Heart left ventricle (tissue), 13 donors: ENCODE data around the gene SH3PXD2A.

ENCODE experiments used
- CTCF ChIP-seq, 12 donors: fragments of 200-600 bp; sonication (generic) in 4 of 12; IDR thresholded peaks; one replicate each; pipeline versions ENCODE4 v1.5.0 to v1.8.0; 2018 to 2022; ENCODE audit warnings: antibody characterized with exemption in 12 of 12, mild to moderate bottlenecking in 5 of 12
- POLR2A ChIP-seq, 2 donors: fragments of 450-650 bp; IDR thresholded peaks; one replicate each; pipeline ENCODE4 v1.6.1; 2017; ENCODE audit warnings: antibody characterized with exemption in 2 of 2, mild to moderate bottlenecking in 2 of 2, moderate library complexity in 2 of 2
- donor health status: ischemic (EF 13 %, LVEDD 7.1; RV severe dilation, severe dysfunction).
- donor health status: DM: no; HTN: yes; CAD: no.
- donor health status: DM: no; HTN: no; CAD: no.
- donor health status: ischemic (EF 25% LVEDD 6.9; RV normal size, moderate dysfunction).
- donor health status: ischemic (EF 25% LVEDD 5.7; RV mildly dilated, moderate dysfunction).
- donor health status: ischemic (EF 35%, LVEDD 5.7; RV mildly dilated, moderate dysfunction).
- donor health status: nonischemic (EF 11% LVEDD 7.7; RV severe dilation, severe dysfunction).
- donor health status: DM: yes; HTN: yes; CAD: no.
- donor health status: PGD.
- donor health status: ischemic (EF 29% LVEDD 5.4; RV normal size, mild dysfunction).
- donor health status: nonischemic (EF 23%, LVEDD 6.1; RV moderate dilation, normal function).

GRCh38 chr10:103814105-103814504 lies 41.3 kb downstream of the SH3PXD2A start:
- TF ChIP-seq CTCF (IDR thresholded peaks at IDR 0.05) (no peak), POLR2A (IDR thresholded peaks at IDR 0.05) (no peak)
